Activated CD4-positive, alpha-beta T cell treated with anti-CD3 and anti-CD28 coated beads, Interleukin-2, amount 10 ng/mL, durations not matched to agents 24 days and 14 days (primary cell): ENCODE measurements around the gene A3GALT2. TPM values are rescaled to one million over a fixed set of nuclear protein-coding genes. Genes with fewer than 3 reads are reported as not detected.

Source experiments
- DNase-seq: peaks from one replicate; pipeline ENCODE4 v3.0.0; 2022
- H3K27ac Mint-ChIP-seq: one replicate; pipeline ENCODE4 v1.8.0; 2022; ENCODE audit warnings: mild to moderate bottlenecking, mixed read lengths
- H3K27me3 Mint-ChIP-seq: one replicate; pipeline ENCODE4 v1.8.0; 2022; ENCODE audit warnings: mixed read lengths
- H3K36me3 Mint-ChIP-seq: one replicate; pipeline ENCODE4 v1.8.0; 2022; ENCODE audit warnings: low read depth, mild to moderate bottlenecking, mixed read lengths
- H3K4me1 Mint-ChIP-seq: one replicate; pipeline ENCODE4 v1.8.0; 2021; ENCODE audit warnings: mixed read lengths
- H3K4me3 Mint-ChIP-seq: one replicate; pipeline ENCODE4 v1.8.0; 2022; ENCODE audit warnings: mild to moderate bottlenecking, moderate library complexity, mixed read lengths
- H3K9me3 Mint-ChIP-seq: one replicate; pipeline ENCODE4 v1.8.0; 2021; ENCODE audit warnings: mixed read lengths
- intact Hi-C: fragments of 100-400 bp; cut with micrococcal nuclease; formaldehyde crosslinking; loops from one replicate; pipeline ENCODE4 v1.15.1; 2023
- total RNA-seq: library from RNA; stranded (reverse); gene quantifications from 2 replicates; pipeline ENCODE4 v1.2.3, GENCODE V29; 2022

The A3GALT2 gene
- total RNA-seq, 1 donor from 2014 or later = not detected

DNA sequence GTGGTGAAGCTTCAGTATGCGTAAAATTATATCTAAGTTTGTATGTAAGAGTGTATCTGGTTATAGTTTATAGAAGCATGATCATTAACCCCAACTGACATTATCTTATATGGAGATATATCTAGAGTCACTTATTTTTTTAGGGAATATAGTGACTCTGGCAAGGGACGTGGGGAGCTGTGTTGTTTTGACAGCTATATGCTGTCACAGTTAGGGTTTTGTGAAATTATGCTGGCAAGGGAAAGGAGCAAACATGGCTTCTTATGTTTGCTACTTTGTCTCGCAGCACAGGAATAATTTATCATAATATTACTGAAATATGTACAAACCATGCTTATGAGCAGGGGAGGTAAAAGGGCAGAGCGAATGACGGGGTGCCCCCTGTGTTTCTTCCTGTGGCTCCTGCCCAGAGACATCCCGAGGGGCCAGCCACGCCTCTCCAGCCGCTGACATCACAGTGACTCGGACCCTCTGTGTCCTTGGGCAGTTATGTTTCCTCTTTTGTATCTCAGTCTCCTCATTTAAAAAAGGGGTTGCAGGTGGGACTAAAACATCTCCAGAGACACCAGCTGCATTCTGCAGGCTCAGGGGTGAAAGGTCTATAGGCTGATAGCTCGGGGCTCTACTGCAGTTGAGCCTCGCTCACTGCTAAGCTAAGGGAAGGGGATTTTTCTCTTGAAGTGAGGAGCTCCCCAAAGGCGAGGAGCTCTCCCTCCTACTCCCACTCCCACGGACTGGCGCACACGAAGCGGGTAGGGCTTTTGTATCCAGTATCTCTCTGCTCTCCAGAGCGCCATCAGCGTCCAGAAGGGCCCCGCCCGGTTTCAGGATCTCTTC, 14.9 kb downstream of the A3GALT2 start:
- Mint-ChIP-seq H3K4me1 (peaks cover 21% of the 10 kb centered on the region), H3K27ac (no peak overlapping the region), H3K36me3 (peaks cover 7% of the 10 kb centered on the region), H3K4me3 (no peak overlapping the region), H3K9me3 (peaks cover 6% of the 10 kb centered on the region), H3K27me3 (peaks cover 14% of the 10 kb centered on the region)
- no peak for DNase-seq
- intact Hi-C loops = no loop called here

DNA sequence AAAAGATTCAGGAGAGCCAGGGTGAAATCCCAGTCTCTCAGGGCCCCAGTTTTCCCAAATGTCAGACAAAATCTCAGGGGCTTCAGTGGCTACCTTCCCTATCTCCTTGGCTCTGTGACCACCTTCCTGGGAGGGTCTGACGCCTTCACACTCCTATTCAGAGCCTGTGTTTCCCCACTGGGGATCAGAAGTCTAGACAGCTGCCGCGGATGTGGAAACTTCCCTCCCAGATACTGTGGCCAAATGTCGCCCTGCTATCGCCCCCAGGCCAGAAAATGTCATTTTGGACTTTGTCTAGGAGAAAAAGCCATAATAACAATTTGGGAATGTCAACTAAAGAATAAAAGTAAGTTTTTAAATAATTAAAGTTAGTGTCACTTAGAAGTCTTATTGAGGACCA, 15.9 kb downstream of the A3GALT2 start:
- Mint-ChIP-seq H3K4me1 (peaks cover 21% of the 10 kb centered on the region), H3K27me3 (peaks cover 14% of the 10 kb centered on the region), H3K36me3 (peaks cover 7% of the 10 kb centered on the region), H3K4me3 (no peak overlapping the region), H3K27ac (no peak overlapping the region), H3K9me3 (peaks cover 6% of the 10 kb centered on the region)
- intact Hi-C loops = no loop called here
- DNase-seq = no peak

DNA sequence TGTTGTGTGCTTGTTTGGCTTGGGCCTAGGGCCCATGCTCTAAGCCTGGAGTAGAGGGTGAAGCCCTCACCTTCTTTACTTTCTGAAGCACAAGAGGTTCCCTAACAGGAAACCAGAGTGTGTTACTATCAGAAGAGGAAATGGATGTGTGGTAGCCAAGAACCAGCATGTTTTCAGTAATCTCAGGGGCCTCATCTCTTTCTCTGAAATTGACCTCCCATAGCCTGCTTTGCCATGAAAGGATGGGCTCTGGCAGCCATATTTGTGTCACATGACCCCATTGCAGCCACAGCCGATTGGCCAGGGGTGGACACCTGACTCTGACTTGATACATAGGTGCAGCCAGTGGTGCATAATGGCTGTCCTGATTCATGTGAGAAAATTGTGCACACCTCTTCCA, 18.6 kb downstream of the A3GALT2 start:
- intact Hi-C loops = no loop called here
- Mint-ChIP-seq H3K27me3 (peaks cover 10% of the 10 kb centered on the region), H3K4me3 (peak overlapping the region; percentile 28), H3K9me3 (peaks cover 6% of the 10 kb centered on the region), H3K27ac (peak overlapping the region; percentile 82), H3K36me3 (peaks cover 12% of the 10 kb centered on the region), H3K4me1 (peaks cover 29% of the 10 kb centered on the region)
- peak; percentile 83 for DNase-seq

DNA sequence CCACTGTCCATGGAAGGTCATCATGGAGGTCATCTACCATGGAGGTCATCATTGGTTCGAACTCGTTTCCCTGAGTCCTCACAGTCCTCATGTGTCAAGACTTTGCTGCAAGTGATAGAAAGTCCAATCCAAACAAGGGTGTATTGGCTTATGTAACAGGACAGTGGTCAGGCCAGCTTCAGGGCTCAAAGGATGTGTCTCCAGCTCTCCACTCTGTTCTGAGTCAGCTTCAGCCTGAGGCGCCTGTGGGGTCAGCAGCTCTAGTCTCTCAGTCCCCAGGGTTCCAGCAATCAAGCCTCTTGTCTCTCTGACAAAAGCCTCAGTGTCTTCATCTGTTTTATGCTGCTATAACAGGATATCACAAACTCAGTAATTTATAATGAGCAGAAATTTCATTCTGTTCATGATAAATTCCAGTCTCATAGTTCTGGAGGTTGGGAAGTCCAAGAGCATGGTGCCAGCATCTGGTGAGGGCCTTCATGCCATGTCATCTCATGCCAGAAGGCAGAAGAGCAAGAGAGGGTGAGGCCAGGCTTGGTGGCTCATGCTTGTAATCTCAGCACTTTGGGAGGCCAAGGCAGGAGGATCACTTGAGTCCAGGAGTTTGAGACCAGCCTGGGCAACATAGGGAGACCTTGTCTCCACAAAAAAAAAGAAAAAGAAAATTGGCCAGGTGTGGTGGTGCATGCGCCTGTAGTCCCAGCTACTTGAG, 19.5 kb downstream of the A3GALT2 start:
- H3K9me3 Mint-ChIP-seq = peaks cover 6% of the 10 kb centered on the region
- no peak overlapping the region for H3K4me3 Mint-ChIP-seq
- intact Hi-C loops = no loop called here
- peaks cover 29% of the 10 kb centered on the region for H3K4me1 Mint-ChIP-seq
- no peak overlapping the region for H3K27ac Mint-ChIP-seq
- no peak for DNase-seq
- H3K27me3 Mint-ChIP-seq = peaks cover 10% of the 10 kb centered on the region
- H3K36me3 Mint-ChIP-seq = peaks cover 14% of the 10 kb centered on the region

DNA sequence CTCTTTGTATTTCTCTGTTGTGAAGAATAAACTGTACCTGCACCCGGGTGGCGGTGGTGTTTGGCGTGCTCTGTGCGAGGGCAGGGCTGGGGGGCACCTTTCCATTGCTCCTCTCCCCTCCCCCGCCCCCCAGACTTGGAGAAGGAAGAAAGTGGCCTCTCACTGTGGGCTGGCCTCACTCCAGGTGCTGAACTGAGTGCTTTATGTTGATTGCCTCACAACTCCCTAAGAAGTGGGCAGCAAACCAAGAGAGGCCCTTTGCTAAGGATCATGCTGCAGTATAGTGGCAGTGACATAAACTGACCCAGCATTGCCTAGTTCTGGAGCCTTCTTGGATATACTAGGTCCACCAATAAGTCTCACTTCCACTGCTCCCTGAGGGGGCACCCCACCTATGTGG, 20.2 kb downstream of the A3GALT2 start:
- Mint-ChIP-seq H3K27me3 (peaks cover 2% of the 10 kb centered on the region), H3K27ac (no peak overlapping the region), H3K9me3 (peaks cover 6% of the 10 kb centered on the region), H3K4me1 (peaks cover 31% of the 10 kb centered on the region), H3K36me3 (peaks cover 18% of the 10 kb centered on the region), H3K4me3 (no peak overlapping the region)
- intact Hi-C loops = no loop called here
- DNase-seq = no peak

DNA sequence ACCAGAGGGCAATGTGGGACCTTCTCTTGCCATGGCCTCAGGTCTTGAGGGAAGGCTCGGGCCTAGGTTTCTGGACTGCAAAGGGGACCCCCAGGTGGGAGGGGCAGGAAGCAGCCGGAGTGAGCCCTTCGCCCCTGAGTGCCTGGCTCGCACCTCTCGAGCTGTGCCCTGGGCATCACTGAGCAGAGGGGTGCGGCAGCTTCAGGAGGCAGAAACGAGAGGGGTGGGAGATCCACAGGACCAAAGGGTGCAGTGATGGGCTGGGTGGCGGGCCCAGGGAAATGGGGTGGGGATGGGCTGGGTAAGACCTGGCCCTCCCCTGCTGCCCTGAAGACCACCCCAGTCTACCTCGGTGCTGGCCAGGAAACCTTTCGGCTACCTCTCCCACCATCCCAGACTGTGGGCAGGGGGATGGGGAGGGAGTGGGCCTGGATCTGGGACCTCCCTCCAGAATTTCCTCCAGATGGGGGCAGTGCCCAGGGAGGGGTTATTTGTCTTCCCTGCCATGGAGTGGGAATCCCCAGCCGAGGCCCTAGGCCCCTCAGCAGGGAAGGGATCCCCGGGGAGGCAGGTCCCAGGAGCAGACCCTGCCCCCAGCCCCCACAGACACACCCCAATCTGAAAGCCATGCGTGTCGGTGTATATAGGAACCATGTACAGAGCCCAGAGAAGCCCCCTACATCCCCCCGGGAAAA, 21.3 kb downstream of the A3GALT2 start:
- Mint-ChIP-seq H3K9me3 (peaks cover 6% of the 10 kb centered on the region), H3K4me1 (peaks cover 37% of the 10 kb centered on the region), H3K27me3 (no peaks in the 10 kb centered on the region), H3K4me3 (no peak overlapping the region), H3K36me3 (peaks cover 19% of the 10 kb centered on the region), H3K27ac (no peak overlapping the region)
- DNase-seq = no peak
- intact Hi-C loops = loop anchor here (5.0 kb wide), 1 partner anchor 158 kb away; no protein-coding TSS in a partner anchor

DNA sequence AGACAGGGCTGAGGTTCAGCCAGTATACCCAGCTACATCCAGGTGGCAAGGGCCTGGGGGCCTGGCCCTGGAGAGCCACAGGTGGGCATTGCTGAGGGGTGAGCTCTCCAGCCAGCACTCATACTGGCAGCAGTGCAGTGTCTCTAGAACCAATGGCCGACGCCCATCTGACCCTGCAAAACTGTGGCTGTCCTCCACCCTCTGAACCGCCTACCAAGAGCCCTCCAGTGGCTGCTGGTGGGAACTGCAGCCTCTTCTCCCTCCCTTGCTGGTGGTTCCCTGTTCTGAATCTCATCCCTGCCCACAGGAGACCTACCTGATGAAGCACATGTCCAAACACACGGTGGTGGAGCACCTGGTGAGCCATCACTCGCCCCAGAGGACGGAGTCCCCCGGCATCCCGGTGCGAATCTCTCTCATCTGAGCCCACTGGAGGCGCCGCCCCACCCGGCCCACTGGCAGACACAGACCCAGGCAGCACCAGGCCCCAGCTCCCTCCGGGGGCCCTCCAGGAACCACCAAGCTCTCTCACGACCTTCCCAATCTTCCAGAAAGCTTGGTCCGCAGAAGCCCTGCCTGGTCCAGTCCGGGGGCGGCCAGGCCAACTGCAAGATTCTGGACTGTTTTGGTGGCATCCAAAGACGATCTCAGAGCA, 22.1 kb downstream of the A3GALT2 start:
- intact Hi-C loops = loop anchor here (5.0 kb wide), 1 partner anchor 159 kb away; no protein-coding TSS in a partner anchor
- H3K4me1 Mint-ChIP-seq = peaks cover 32% of the 10 kb centered on the region
- no peaks in the 10 kb centered on the region for H3K27me3 Mint-ChIP-seq
- peaks cover 6% of the 10 kb centered on the region for H3K9me3 Mint-ChIP-seq
- peaks cover 19% of the 10 kb centered on the region for H3K36me3 Mint-ChIP-seq
- H3K4me3 Mint-ChIP-seq = no peak overlapping the region
- no peak overlapping the region for H3K27ac Mint-ChIP-seq
- DNase-seq = peak; percentile 89

DNA sequence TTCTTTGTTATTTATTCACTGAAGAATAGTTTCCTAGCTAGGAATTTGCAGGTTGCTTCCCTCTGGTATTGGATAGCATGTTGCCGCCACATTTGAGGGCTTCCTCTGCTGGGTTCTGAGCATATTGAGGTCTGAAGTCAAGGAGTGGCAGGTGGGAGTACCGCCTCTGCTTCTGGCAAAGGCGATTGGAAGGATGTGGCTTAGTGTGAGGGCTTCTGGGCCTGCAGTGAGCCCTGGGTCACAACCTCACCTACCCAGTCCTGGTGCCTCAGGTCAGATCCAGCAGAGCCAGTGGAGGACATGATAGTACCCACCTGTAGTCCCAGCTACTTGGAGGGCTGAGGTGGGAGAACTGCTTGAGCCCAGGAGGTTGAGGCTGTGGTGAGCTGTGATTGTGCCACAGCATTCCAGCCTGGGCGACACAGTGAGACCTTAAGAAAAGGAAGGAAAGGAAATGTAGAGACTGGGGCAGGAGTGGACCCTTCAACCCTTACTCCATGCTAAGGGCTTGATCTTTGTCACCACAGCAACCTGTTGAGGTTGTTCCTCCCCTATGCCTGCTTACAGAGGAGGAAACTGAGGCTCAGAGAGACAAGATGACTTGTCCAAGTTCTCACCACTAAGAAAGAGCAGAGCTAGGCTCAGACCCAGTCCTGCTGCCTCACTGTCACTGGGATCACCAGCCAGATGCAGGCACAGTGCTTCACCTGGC, 22.8 kb downstream of the A3GALT2 start:
- intact Hi-C loops = loop anchor here (5.0 kb wide), 1 partner anchor 159 kb away; no protein-coding TSS in a partner anchor
- H3K27ac Mint-ChIP-seq = no peak overlapping the region
- H3K4me1 Mint-ChIP-seq = peaks cover 28% of the 10 kb centered on the region
- no peak for DNase-seq
- peaks cover 6% of the 10 kb centered on the region for H3K9me3 Mint-ChIP-seq
- H3K36me3 Mint-ChIP-seq = peaks cover 19% of the 10 kb centered on the region
- H3K4me3 Mint-ChIP-seq = no peak overlapping the region
- no peaks in the 10 kb centered on the region for H3K27me3 Mint-ChIP-seq

DNA sequence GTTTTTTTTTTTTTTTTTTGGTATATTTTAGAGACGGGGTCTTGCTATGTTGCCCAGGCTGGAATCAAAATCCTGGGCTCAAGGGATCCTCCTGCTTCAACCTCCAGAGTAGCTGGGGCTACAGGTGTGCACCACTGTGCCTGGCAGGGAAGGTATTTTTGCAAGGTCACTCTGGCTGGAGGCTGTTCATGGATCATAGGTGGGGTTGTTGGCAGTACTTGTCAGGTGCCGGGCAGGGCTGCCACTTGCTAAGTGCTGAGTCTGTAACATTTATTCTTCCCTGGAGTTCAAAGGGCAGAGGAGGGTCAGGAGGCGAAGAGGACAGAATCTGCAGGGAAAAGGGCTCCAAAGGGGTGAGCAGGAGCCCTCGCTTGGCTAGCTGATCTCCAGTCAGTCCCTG, 24.1 kb downstream of the A3GALT2 start:
- H3K4me3 Mint-ChIP-seq = no peak overlapping the region
- intact Hi-C loops = loop anchor here (5.0 kb wide), 1 partner anchor 160 kb away; no protein-coding TSS in a partner anchor
- peaks cover 15% of the 10 kb centered on the region for H3K4me1 Mint-ChIP-seq
- H3K27ac Mint-ChIP-seq = no peak overlapping the region
- no peak for DNase-seq
- H3K9me3 Mint-ChIP-seq = no peaks in the 10 kb centered on the region
- H3K36me3 Mint-ChIP-seq = peaks cover 15% of the 10 kb centered on the region
- no peaks in the 10 kb centered on the region for H3K27me3 Mint-ChIP-seq

DNA sequence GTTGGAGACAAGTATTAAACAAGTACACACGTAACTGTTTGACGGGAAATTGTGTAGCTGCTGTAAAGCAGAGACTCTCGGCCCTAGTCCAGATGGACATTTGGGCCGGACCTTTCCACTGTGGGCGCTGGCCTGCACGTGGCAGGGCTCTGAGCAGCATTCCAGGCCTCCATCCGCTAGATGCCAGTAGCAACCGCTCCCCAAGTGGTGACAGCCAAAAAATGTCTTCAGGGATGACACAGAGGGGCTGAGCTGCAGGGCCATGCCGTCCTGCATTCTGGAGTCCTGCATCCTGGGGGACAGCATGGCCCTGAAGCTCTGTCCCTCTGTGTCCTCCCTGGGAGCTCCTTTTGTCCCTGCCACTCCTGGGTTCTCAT, 24.8 kb downstream of the A3GALT2 start:
- H3K27me3 Mint-ChIP-seq = no peaks in the 10 kb centered on the region
- peaks cover 12% of the 10 kb centered on the region for H3K36me3 Mint-ChIP-seq
- no peak for DNase-seq
- H3K9me3 Mint-ChIP-seq = no peaks in the 10 kb centered on the region
- H3K4me3 Mint-ChIP-seq = no peak overlapping the region
- H3K4me1 Mint-ChIP-seq = peaks cover 15% of the 10 kb centered on the region
- H3K27ac Mint-ChIP-seq = no peak overlapping the region
- intact Hi-C loops = loop anchor here (5.0 kb wide), 1 partner anchor 161 kb away; no protein-coding TSS in a partner anchor

DNA sequence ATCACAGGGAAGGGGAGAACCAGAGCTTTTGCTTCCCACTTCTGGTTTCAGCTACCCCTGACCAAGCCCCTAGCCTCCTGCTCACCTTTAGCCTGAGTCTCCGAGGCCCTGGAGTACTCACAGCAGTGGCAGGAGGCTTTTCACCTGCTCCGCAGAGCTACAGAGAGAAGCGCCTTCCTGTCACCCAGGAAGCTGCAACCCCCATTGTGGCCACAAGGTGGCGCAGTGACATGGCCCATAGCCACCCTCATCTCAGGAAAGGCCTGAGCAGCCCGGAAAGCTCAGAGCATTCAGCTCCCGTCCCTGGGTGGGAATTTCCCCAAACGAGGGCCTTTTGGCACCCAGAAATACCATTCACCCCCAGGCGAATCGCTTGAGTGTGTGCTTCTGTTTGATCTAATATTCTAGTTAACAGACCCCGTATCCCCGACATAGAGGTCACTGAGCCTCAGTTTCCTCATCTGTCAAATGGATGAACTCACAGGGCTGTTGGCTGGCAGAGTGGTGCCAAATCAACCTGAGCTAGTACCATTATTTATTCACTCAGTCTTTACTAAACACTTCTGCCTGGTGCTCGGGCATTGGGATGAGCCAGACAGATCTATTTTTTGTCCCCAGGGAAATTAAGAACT, 25.3 kb downstream of the A3GALT2 start:
- Mint-ChIP-seq H3K27ac (peak overlapping the region; percentile 12), H3K4me3 (no peak overlapping the region)
- DNase-seq = peak; percentile 96

DNA sequence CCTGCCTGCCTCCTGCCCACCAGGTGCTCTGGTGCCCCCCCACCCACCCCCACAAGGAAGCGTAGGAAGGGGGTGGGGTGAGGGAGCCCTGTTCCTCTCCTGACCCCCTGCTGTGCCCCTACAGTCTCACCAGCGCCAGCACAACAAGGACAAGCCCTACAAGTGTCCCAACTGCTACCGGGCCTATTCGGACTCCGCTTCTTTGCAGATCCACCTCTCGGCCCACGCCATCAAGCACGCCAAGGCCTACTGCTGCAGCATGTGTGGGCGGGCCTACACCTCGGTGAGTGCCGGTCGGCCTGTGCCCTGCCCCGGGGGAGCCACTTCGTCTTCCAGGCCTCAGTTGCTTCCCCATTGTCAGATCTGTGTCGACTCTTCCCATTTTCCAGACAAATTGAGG, 25.9 kb downstream of the A3GALT2 start:
- H3K4me3 Mint-ChIP-seq = no peak overlapping the region
- peaks cover 12% of the 10 kb centered on the region for H3K36me3 Mint-ChIP-seq
- H3K27me3 Mint-ChIP-seq = no peaks in the 10 kb centered on the region
- no peaks in the 10 kb centered on the region for H3K9me3 Mint-ChIP-seq
- no peak for DNase-seq
- H3K4me1 Mint-ChIP-seq = peaks cover 15% of the 10 kb centered on the region
- H3K27ac Mint-ChIP-seq = no peak overlapping the region
- intact Hi-C loops = loop anchor here (1.0 to 5.0 kb wide), 3 partner anchors 72 to 176 kb away; no protein-coding TSS in a partner anchor

More for the DNA sequence above, 25.3 kb downstream of the A3GALT2 start:
- Mint-ChIP-seq H3K27me3 (no peaks in the 10 kb centered on the region), H3K36me3 (peaks cover 12% of the 10 kb centered on the region), H3K4me1 (peaks cover 15% of the 10 kb centered on the region), H3K9me3 (no peaks in the 10 kb centered on the region)
- intact Hi-C loops = loop anchor here (1.0 to 5.0 kb wide), 3 partner anchors 72 to 175 kb away; no protein-coding TSS in a partner anchor
